CD4-positive, alpha-beta memory T cell (primary cell): ENCODE data around the gene PLPPR2. TPM values are rescaled to one million over a fixed set of nuclear protein-coding genes. Genes with fewer than 3 reads are reported as not detected.

Source experiments
- CTCF ChIA-PET: fragments of 350-600 bp; sonication (Branson Sonifier 250); formaldehyde crosslinking; loops from one replicate; lab custom pipeline; 2021; ENCODE audit warnings: inconsistent platforms; ENCODE audit not compliant: partially characterized antibody; lab: Charles Lee
- POLR2A ChIA-PET: fragments of 350-600 bp; sonication (Branson Sonifier 250); formaldehyde crosslinking; loops from one replicate; lab custom pipeline; 2021; ENCODE audit not compliant: partially characterized antibody; lab: Charles Lee
- DNase-seq, 5 donors: peaks; one replicate each; pipeline versions ENCODE4 v3.0.0 to v3.0.0-alpha.2; 2020 to 2022; ENCODE audit warnings: mixed read lengths in 1 of 5
- H3K27ac ChIP-seq: one replicate; pipeline ENCODE4 v1.7.0; 2013; ENCODE audit warnings: low read depth, low read length
- H3K27me3 ChIP-seq: 2 replicates; pipeline ENCODE4 v1.7.0; 2013; ENCODE audit warnings: mild to moderate bottlenecking, low read length, moderate library complexity; ENCODE audit not compliant: insufficient read depth
- H3K36me3 ChIP-seq: 2 replicates; pipeline ENCODE4 v1.7.0; 2013; ENCODE audit warnings: mild to moderate bottlenecking, low read length, moderate library complexity; ENCODE audit not compliant: insufficient read depth
- H3K4me1 ChIP-seq: 2 replicates; pipeline ENCODE4 v1.7.0; 2013; ENCODE audit warnings: mild to moderate bottlenecking, low read length, moderate library complexity; ENCODE audit not compliant: insufficient read depth
- H3K4me3 ChIP-seq, 2 donors: one replicate each; pipeline ENCODE4 v1.7.0; 2013; ENCODE audit warnings: low read length in 2 of 2, mild to moderate bottlenecking in 1 of 2
- H3K9me3 ChIP-seq, 2 donors: one replicate each; pipeline ENCODE4 v1.7.0; 2013; ENCODE audit warnings: low read length in 2 of 2, control low read depth in 1 of 2; ENCODE audit not compliant: control insufficient read depth in 1 of 2
- H3K27ac Mint-ChIP-seq, 7 donors: one replicate each; pipeline ENCODE4 v1.8.0; 2020 to 2021; ENCODE audit warnings: mixed read lengths in 7 of 7, mild to moderate bottlenecking in 6 of 7, inconsistent platforms in 3 of 7, moderate library complexity in 3 of 7
- H3K27me3 Mint-ChIP-seq, 2 donors: one replicate each; pipeline ENCODE4 v1.8.0; 2020 to 2021; ENCODE audit warnings: mixed read lengths in 2 of 2
- H3K36me3 Mint-ChIP-seq, 2 donors: one replicate each; pipeline ENCODE4 v1.8.0; 2020 to 2021; ENCODE audit warnings: mixed read lengths in 2 of 2, inconsistent platforms in 1 of 2, mild to moderate bottlenecking in 1 of 2
- H3K4me1 Mint-ChIP-seq, 4 donors: one replicate each; pipeline ENCODE4 v1.8.0; 2020 to 2021; ENCODE audit warnings: mixed read lengths in 4 of 4, mild to moderate bottlenecking in 1 of 4
- H3K4me3 Mint-ChIP-seq, 8 donors: one replicate each; pipeline ENCODE4 v1.8.0; 2020 to 2021; ENCODE audit warnings: mixed read lengths in 8 of 8, mild to moderate bottlenecking in 7 of 8, moderate library complexity in 6 of 8, inconsistent platforms in 3 of 8
- H3K9me3 Mint-ChIP-seq, 8 donors: one replicate each; pipeline ENCODE4 v1.8.0; 2020 to 2021; ENCODE audit warnings: mixed read lengths in 8 of 8, mild to moderate bottlenecking in 5 of 8, inconsistent platforms in 3 of 8, moderate library complexity in 1 of 8
- intact Hi-C: fragments of 100-400 bp; cut with micrococcal nuclease; formaldehyde crosslinking; loops from one replicate; pipeline ENCODE4 v1.15.1; 2023
- polyA plus RNA-seq, 2 donors: library from polyadenylated mRNA; unstranded; fragments of 300-500 nt; fragmentation: Illumina TruSeq; gene quantifications; one replicate each; pipeline ENCODE4 v1.2.3, GENCODE V29; 2021
- total RNA-seq, 2 experiments: library from RNA; stranded (reverse); gene quantifications; one replicate each; pipeline ENCODE4 v1.2.3, GENCODE V29; 2021

PLPPR2 gene
- total and polyA plus RNA-seq, 4 experiments from 2014 or later: 0.16 to 12.2 (median 6.0) TPM

- intact Hi-C loops: no loop called here
- no peaks in the 10 kb centered on the region for H3K9me3 ChIP-seq
- no peaks in the 10 kb centered on the region for H3K27me3 ChIP-seq
- H3K4me3 ChIP-seq: no peak overlapping the region
- Mint-ChIP-seq H3K27me3 (no peaks in the 10 kb centered on the region), H3K4me3 (no peak overlapping the region), H3K4me1 (peaks cover 0 to 3% (median 0%) of the 10 kb centered on the region in 4 donors), H3K27ac (no peak overlapping the region), H3K36me3 (peaks cover 30 to 36% of the 10 kb centered on the region in 2 donors), H3K9me3 (peaks cover 0 to 2% (median 0%) of the 10 kb centered on the region in 8 donors)
- POLR2A ChIA-PET: no interaction called here
- CTCF ChIA-PET: no interaction called here
- no peaks in the 10 kb centered on the region for H3K4me1 ChIP-seq
- H3K27ac ChIP-seq: no peak overlapping the region
- no peak for DNase-seq
- no peaks in the 10 kb centered on the region for H3K36me3 ChIP-seq
These were observed 12.3 kb downstream of the PLPPR2 start for GRCh38 chr19:11367528-11367927.

GRCh38 chr19:11370744-11371143 lies 15.5 kb downstream of the PLPPR2 start:
- ChIA-PET POLR2A (interaction anchor here (1.0 to 2.7 kb wide), 2 partner anchors 10 to 112 kb away, joined by 3 to 9 read pairs; no protein-coding TSS in a partner anchor), CTCF (interaction anchor here (1.1 to 3.0 kb wide), 2 partner anchors 10 to 12 kb away, joined by 3 to 14 read pairs; no protein-coding TSS in a partner anchor)
- Histone ChIP-seq H3K27me3 (no peaks in the 10 kb centered on the region), H3K4me3 (no peak overlapping the region), H3K4me1 (peaks cover 15% of the 10 kb centered on the region), H3K27ac (no peak overlapping the region), H3K9me3 (no peaks in the 10 kb centered on the region), H3K36me3 (no peaks in the 10 kb centered on the region)
- intact Hi-C loops: no loop called here
- H3K4me3 Mint-ChIP-seq: no peak overlapping the region
- peak overlapping the region in 1 of 7 donors; percentile 32 for H3K27ac Mint-ChIP-seq
- no peaks in the 10 kb centered on the region for H3K27me3 Mint-ChIP-seq
- no peak for DNase-seq
- H3K4me1 Mint-ChIP-seq: peaks cover 0 to 6% (median under 1%) of the 10 kb centered on the region in 4 donors
- H3K36me3 Mint-ChIP-seq: peaks cover 25 to 34% of the 10 kb centered on the region in 2 donors
- H3K9me3 Mint-ChIP-seq: peaks cover 0 to 2% (median 0%) of the 10 kb centered on the region in 8 donors

DNA sequence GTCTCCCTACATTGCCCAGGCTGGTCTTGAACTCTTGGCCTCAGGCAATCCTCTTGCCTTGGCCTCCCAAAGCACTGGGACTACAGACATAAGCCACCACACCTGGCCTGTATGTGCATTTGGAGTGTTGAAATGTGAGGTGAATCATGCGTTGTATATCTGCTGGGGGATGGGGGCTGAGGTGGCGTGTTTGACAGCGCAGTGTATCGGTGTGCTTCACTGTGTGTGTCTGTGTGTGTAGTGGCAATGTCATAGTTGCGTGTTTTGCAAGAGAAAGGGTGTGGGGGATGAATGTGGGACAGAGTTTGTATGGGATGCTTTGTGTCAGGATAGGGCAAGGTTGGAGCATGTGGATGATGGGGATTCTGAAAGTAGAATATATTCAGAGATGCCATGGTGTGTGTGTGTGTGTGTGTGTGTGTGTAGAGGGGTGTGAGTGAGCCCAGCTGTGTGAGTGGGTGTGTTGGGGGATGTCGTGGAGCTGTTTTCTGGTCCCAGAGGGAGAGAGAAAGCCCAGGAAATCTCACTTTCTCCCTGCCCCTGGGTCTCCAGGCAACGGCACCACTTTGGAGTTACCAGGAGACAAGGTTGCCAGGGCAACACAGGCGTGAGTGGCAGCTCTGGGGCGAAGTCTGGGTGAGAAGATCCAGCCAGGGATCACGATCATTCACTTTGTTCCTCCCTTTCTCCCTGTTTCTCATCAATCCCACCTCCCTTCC lies 18.1 kb downstream of the PLPPR2 start:
- intact Hi-C loops: no loop called here
- H3K4me1 ChIP-seq: peaks cover 32% of the 10 kb centered on the region
- no peak for DNase-seq

GRCh38 chr19:11373885-11374432 lies 18.7 kb downstream of the PLPPR2 start:
- ChIA-PET POLR2A (interaction anchor here (0.6 to 3.3 kb wide), 20 partner anchors 10 to 413 kb away, joined by 3 to 54 read pairs (median 6); partner anchors contain the start of genes CCDC159, ECSIT, ELOF1 and EPOR), CTCF (interaction anchor here (1.1 to 2.0 kb wide), 5 partner anchors 9 to 80 kb away, joined by 3 to 6 read pairs (median 6); partner anchors contain the start of genes CCDC159, EPOR and TMEM205)
- Histone ChIP-seq H3K4me3 (peak overlapping the region; percentile 57 to 77), H3K27ac (peak overlapping the region; percentile 84), H3K36me3 (no peaks in the 10 kb centered on the region), H3K9me3 (no peaks in the 10 kb centered on the region), H3K27me3 (no peaks in the 10 kb centered on the region), H3K4me1 (peaks cover 32% of the 10 kb centered on the region)
- H3K9me3 Mint-ChIP-seq: peaks cover 0 to 2% (median 0%) of the 10 kb centered on the region in 8 donors
- peaks cover 17 to 25% of the 10 kb centered on the region in 2 donors for H3K36me3 Mint-ChIP-seq
- no peaks in the 10 kb centered on the region for H3K27me3 Mint-ChIP-seq
- H3K4me1 Mint-ChIP-seq: peaks cover 6 to 17% (median 11%) of the 10 kb centered on the region in 4 donors
- no peak for DNase-seq
- no peak overlapping the region for H3K4me3 Mint-ChIP-seq
- H3K27ac Mint-ChIP-seq: no peak overlapping the region
- intact Hi-C loops: loop anchor here (1.0 kb wide), 2 partner anchors 28 to 131 kb away; partner anchors contain the start of genes CCDC159, TMEM205 and ZNF653

More for the DNA sequence above, 18.1 kb downstream of the PLPPR2 start:
- H3K9me3 ChIP-seq: no peaks in the 10 kb centered on the region
- Mint-ChIP-seq H3K9me3 (peaks cover 0 to 2% (median 0%) of the 10 kb centered on the region in 8 donors), H3K4me1 (peaks cover under 1 to 17% (median 11%) of the 10 kb centered on the region in 4 donors), H3K4me3 (peak overlapping the region in 3 of 8 donors; percentile 49 to 66 (median 51)), H3K27me3 (no peaks in the 10 kb centered on the region), H3K27ac (peak overlapping the region in 3 of 7 donors; percentile 7 to 79 (median 36)), H3K36me3 (peaks cover 20 to 31% of the 10 kb centered on the region in 2 donors)
- H3K27me3 ChIP-seq: no peaks in the 10 kb centered on the region
- ChIA-PET CTCF (interaction anchor here (1.1 to 2.0 kb wide), 4 partner anchors 8 to 79 kb away, joined by 3 to 6 read pairs (median 4); partner anchors contain the start of gene EPOR), POLR2A (interaction anchor here (1.0 to 3.3 kb wide), 9 partner anchors 18 to 283 kb away, joined by 3 to 54 read pairs (median 10); partner anchors contain the start of genes CCDC159, ELOF1, LDLR and ODAD3)
- H3K36me3 ChIP-seq: no peaks in the 10 kb centered on the region
- H3K27ac ChIP-seq: no peak overlapping the region
- peak overlapping the region in 1 of 2 donors; percentile 57 for H3K4me3 ChIP-seq

DNA sequence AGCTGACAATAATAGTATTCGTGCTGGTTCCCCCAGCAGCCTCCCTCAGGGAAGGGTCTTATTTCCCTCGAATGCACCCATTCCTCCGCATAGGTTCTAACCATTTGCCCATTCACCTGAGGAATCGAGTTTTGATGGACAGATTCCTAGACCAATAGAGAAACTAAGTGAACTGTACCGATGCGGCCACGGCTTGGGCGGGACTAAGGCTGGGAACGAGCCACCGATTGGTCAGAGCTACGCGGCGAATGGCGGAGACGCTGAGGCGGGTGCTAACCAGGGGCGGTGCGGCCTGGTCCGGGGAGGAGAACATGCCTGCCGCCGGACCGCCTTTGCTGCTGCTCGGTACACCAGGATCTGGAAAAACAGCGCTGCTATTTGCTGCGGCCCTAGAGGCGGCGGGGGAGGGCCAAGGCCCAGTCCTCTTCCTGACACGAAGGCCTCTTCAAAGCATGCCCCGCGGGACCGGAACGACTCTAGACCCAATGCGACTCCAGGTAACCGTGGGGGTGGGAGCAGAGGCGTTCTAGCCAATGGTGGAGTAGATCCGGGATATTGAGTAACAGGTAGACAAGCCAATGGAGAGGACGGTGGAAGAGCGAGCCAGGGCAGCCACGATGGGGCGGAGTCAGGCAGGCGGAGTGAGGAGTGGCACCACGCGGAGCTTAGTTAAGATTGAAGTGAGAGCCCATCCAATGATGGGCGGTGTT lies 19.4 kb downstream of the PLPPR2 start, which contains the start of gene SWSAP1:
TSS of gene SWSAP1 (plus strand) at position 234 of the 710 bp plus-strand sequence. CDS start at position 249, 15 bp downstream.
- no peaks in the 10 kb centered on the region for H3K36me3 ChIP-seq
- Mint-ChIP-seq H3K4me3 (no peak within 1 kb of the TSS), H3K27me3 (no peaks in the 10 kb centered on the region), H3K9me3 (peaks cover 0 to 2% (median 0%) of the 10 kb centered on the region in 8 donors), H3K36me3 (peaks cover 12 to 18% of the 10 kb centered on the region in 2 donors), H3K27ac (peak within 1 kb of the TSS in 1 of 7 donors; percentile 79), H3K4me1 (peaks cover 7 to 17% (median 11%) of the 10 kb centered on the region in 4 donors)
- peak; percentile 98 to 100 (median 99) for DNase-seq
- intact Hi-C loops: loop anchor here (1.0 kb wide), 3 partner anchors 28 to 131 kb away; partner anchors contain the start of genes CCDC159, ODAD3, PRKCSH and TMEM205
- H3K9me3 ChIP-seq: no peaks in the 10 kb centered on the region
- peaks cover 36% of the 10 kb centered on the region for H3K4me1 ChIP-seq
- CTCF ChIA-PET: interaction anchor here (0.5 to 2.0 kb wide), 6 partner anchors 9 to 176 kb away, joined by 3 to 9 read pairs (median 6); partner anchors contain the start of genes CCDC159, ODAD3, PRKCSH and TMEM205
- peak within 1 kb of the TSS; percentile 84 for H3K27ac ChIP-seq
- H3K27me3 ChIP-seq: no peaks in the 10 kb centered on the region
- POLR2A ChIA-PET: interaction anchor here (0.6 to 3.3 kb wide), 36 partner anchors 9 to 1793 kb away, joined by 3 to 54 read pairs (median 5); partner anchors contain the start of genes CCDC159, ECSIT, ELOF1 and EPOR
- H3K4me3 ChIP-seq: peak within 1 kb of the TSS; percentile 57 to 77
